ENCODE data around the gene SNAI1. TPM values are rescaled to one million over a fixed set of nuclear protein-coding genes. Genes with fewer than 3 reads are reported as not detected.
"Not testable (repeated sequence)": the region's sequence is repeated elsewhere in the genome, so short reads cannot be mapped to it uniquely, and the experiment has no call there.

Gene SNAI1
- total RNA-seq, 3 donors from 2014 or later: 0.78 to 4.5 (median 0.96) TPM

DNA sequence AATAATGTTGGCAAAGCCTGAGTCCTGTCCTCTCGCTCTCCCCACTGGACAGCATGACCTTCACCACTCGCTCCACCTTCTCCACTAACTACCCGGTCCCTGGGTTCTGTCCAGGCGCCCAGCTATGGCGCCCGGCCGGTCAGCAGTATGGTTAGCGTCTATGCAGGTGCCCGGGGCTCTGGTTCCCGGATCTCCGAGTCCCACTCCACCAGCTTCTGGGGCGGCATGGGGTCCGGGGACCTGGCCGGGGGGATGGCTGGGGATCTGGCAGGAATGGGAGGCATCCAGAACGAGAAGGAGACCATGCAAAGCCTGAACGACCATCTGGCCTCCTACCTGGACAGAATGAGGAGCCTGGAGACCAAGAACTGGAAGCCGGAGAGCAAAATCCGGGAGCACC is 26.1 kb upstream of the SNAI1 start:
- Histone ChIP-seq H3K36me3 (ENCODE audit: low read depth) (no peaks in the 10 kb centered on the region), H3K9me3 (no peaks in the 10 kb centered on the region), H3K4me3 (no peak overlapping the region), H3K4me1 (ENCODE audit: low read depth) (no peaks in the 10 kb centered on the region)
- DNase-seq (no peak), ATAC-seq (no peak)
- intact Hi-C loops (cut with DNase I, micrococcal nuclease): no loop called here
- TF ChIP-seq, protein P1, sequence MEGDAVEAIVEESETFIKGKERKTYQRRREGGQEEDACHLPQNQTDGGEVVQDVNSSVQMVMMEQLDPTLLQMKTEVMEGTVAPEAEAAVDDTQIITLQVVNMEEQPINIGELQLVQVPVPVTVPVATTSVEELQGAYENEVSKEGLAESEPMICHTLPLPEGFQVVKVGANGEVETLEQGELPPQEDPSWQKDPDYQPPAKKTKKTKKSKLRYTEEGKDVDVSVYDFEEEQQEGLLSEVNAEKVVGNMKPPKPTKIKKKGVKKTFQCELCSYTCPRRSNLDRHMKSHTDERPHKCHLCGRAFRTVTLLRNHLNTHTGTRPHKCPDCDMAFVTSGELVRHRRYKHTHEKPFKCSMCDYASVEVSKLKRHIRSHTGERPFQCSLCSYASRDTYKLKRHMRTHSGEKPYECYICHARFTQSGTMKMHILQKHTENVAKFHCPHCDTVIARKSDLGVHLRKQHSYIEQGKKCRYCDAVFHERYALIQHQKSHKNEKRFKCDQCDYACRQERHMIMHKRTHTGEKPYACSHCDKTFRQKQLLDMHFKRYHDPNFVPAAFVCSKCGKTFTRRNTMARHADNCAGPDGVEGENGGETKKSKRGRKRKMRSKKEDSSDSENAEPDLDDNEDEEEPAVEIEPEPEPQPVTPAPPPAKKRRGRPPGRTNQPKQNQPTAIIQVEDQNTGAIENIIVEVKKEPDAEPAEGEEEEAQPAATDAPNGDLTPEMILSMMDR (IDR thresholded peaks at IDR 0.05): no peak

DNA sequence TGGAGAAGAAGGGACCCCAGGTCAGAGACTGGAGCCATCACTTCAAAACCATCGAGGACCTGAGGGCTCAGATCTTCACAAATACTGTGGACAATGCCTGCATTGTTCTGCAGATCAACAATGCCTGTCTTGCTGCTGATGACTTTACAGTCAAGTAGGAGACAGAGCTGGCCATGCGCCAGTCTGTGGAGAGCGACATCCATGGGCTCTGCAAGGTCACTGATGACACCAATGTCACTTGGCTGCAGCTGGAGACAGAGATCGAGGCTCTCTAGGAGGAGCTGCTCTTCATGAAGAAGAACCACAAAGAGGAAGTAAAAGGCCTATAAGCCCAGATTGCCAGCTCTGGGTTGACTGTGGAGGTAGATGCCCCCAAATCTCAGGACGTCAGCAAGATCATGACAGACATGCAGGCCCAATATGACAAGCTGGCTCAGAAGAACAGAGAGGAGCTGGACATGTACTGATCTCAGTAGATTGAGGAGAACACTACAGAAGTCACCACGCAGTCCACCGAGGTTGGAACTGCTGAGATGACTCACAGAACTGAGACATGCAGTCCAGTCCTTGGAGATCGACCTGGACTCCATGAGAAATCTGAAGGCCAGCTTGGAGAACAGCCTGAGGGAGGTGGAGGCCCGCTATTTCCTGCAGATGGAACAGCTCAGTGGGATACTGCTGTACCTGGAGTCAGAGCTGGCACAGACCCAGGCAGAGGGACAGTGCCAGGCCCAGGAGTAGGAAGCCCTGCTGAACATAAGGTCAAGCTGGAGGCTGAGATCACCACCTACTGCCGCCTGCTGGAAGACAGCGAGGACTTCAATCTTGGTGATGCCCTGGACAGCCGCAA is 25.5 kb upstream of the SNAI1 start:
- H3K9me3 ChIP-seq; DNase-seq; H3K4me3 ChIP-seq; intact Hi-C loops (cut with DNase I, micrococcal nuclease); H3K4me1 ChIP-seq (ENCODE audit: low read depth); H3K36me3 ChIP-seq (ENCODE audit: low read depth); ATAC-seq: not testable (repeated sequence)

DNA sequence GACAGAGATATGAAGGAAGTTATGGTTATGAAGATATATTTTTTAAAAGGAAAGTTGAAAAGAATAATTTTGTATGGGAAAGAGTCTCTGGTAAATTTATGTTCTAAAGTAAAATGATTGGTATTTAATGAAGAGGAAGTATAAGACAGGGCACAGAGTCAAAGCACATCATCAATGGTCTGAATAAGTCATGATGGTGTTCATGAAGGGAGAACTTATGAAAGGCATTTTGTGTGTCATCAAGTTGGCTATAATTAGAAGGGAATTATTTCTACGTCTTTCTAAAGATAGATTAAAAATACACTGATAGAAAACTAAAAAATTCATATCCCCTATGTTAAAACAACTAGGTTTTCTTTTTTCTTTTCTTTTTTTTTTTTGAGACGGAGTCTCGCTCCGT is 21.4 kb upstream of the SNAI1 start:
- ATAC-seq (no peak), DNase-seq (no peak)
- no peaks in the 10 kb centered on the region for H3K9me3 ChIP-seq
- TF ChIP-seq, protein P1 (IDR thresholded peaks at IDR 0.05): no peak
- no peaks in the 10 kb centered on the region for H3K36me3 ChIP-seq (ENCODE audit: low read depth)
- H3K4me1 ChIP-seq (ENCODE audit: low read depth): no peaks in the 10 kb centered on the region
- no peak overlapping the region for H3K4me3 ChIP-seq
- intact Hi-C loops (cut with DNase I, micrococcal nuclease): no loop called here

DNA sequence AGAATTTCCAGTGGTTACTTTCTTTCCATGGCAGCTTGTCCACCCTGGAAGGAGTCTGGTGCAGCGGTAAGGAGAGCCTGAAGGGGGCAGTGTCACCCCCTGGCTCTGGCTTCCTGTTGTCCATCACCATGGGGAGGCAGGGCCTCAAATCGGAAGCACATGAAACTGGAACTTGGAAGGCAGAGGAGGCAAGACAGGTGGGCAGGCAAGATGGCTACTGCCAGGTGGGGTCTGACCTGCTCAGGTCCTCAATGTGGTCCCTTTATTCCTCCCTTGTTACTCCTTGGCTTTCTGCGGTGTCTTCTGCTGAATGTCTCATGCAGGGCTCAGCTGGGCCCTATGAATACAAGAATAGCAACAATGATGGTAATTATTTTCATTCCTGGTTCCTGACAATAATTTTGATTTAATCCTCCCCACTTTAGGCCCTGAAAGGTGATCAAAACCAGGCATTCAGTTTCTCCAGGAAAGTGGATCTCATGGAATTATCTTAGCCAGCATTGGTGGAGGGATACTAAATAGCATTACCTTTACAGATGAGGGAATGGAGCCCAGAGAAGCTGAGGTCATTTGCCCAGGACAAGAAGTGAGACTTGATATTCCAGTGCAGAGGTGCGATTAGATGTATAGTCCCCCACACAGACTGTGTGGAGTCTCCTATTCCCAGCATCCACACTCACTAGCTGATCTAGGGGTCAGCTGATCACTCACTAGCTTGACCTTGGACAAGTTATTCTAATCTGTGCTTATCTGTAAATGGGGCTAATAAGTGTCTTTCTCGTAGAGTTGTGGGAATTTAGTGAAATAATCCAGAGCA is 17.6 kb upstream of the SNAI1 start:
- H3K9me3 ChIP-seq: no peaks in the 10 kb centered on the region
- no peaks in the 10 kb centered on the region for H3K36me3 ChIP-seq (ENCODE audit: low read depth)
- intact Hi-C loops (cut with DNase I, micrococcal nuclease): no loop called here
- no peak overlapping the region for H3K4me3 ChIP-seq
- TF ChIP-seq, protein P1 (IDR thresholded peaks at IDR 0.05): peak; percentile 41
- ATAC-seq (peak; percentile 76), DNase-seq (peak in 2 of 3 donors; percentile 44 to 58)
- peaks cover 15% of the 10 kb centered on the region for H3K4me1 ChIP-seq (ENCODE audit: low read depth)

DNA sequence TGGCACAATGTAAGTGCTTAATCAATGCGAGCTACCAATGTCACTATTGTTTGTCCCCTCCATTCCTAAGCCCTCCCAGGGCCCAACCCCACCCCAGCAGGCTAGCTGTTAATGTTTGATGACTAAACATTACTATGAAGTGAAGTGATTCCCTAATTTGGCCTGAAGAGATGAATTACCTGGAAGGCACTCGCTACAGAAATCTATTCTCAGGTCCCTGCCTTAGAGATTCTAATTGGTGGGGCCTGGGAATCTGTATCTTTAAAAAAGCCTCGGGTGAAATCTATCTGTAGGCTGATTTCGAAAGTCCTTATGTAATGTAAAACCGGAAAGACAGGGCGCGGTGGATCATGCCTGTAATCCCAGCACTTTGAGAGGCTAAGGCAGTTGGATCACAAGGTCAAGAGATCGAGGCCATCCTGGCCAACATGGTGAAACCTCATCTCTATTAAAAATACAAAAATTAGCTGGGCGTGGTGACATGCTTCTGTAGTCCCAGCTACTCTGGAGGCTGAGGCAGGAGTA is 16.9 kb upstream of the SNAI1 start:
- peaks cover 15% of the 10 kb centered on the region for H3K4me1 ChIP-seq (ENCODE audit: low read depth)
- no peak overlapping the region for H3K4me3 ChIP-seq
- H3K9me3 ChIP-seq: no peaks in the 10 kb centered on the region
- H3K36me3 ChIP-seq (ENCODE audit: low read depth): no peaks in the 10 kb centered on the region
- ATAC-seq (no peak), DNase-seq (no peak)
- TF ChIP-seq, protein P1 (IDR thresholded peaks at IDR 0.05): no peak
- intact Hi-C loops (cut with DNase I, micrococcal nuclease): no loop called here

DNA sequence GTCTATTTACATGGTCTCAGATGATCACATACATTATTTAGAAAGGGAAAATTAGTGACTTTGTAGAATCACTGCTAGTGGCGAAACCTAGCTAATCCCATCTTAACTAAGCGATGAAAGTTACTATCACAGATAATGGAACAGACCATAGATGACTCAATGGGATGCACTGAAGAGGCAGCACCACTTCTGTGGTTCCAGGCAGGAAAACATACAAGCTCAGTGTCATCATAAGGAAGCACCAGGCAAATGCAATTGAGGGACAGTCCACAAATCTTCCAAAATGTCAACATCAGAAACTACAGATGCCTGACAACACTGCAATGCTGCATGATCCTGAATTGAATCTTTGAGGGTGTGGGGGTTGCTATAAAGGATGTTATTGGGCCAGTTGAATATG is 15.9 kb upstream of the SNAI1 start:
- TF ChIP-seq, protein P1 (IDR thresholded peaks at IDR 0.05): no peak
- Histone ChIP-seq H3K4me1 (ENCODE audit: low read depth) (peaks cover 15% of the 10 kb centered on the region), H3K4me3 (no peak overlapping the region), H3K9me3 (no peaks in the 10 kb centered on the region), H3K36me3 (ENCODE audit: low read depth) (no peaks in the 10 kb centered on the region)
- intact Hi-C loops (cut with DNase I, micrococcal nuclease): no loop called here
- no peak for ATAC-seq
- no peak for DNase-seq
